Parathyroid adenoma (tissue), 2 donors: ENCODE data around the gene ARHGEF12.

Experiments used
- H2AFZ ChIP-seq: fragments of 300-600 bp; sonication (generic); one replicate; pipeline ENCODE4 v1.7.0; 2017; ENCODE audit warnings: antibody characterized with exemption, mild to moderate bottlenecking
- H3K27ac ChIP-seq: fragments of 300-600 bp; sonication (generic); one replicate; pipeline ENCODE4 v1.7.0; 2017
- H3K27me3 ChIP-seq: fragments of 300-600 bp; sonication (generic); one replicate; pipeline ENCODE4 v1.7.0; 2017; ENCODE audit warnings: low read length; ENCODE audit not compliant: control insufficient read depth, insufficient read depth
- H3K36me3 ChIP-seq: fragments of 300-600 bp; sonication (generic); one replicate; pipeline ENCODE4 v1.7.0; 2017; ENCODE audit warnings: low read length; ENCODE audit not compliant: control insufficient read depth, insufficient read depth
- H3K4me1 ChIP-seq: fragments of 300-600 bp; sonication (generic); one replicate; pipeline ENCODE4 v1.7.0; 2017; ENCODE audit warnings: control low read depth
- H3K4me2 ChIP-seq: fragments of 300-600 bp; sonication (generic); one replicate; pipeline ENCODE4 v1.7.0; 2017; ENCODE audit warnings: low read length
- H3K4me3 ChIP-seq: fragments of 300-600 bp; sonication (generic); one replicate; pipeline ENCODE4 v1.7.0; 2017; ENCODE audit warnings: low read depth, low read length
- H3K79me2 ChIP-seq: fragments of 300-600 bp; sonication (generic); one replicate; pipeline ENCODE4 v1.7.0; 2017; ENCODE audit warnings: control low read depth
- H3K9ac ChIP-seq: fragments of 300-600 bp; sonication (generic); one replicate; pipeline ENCODE4 v1.7.0; 2017; ENCODE audit warnings: mild to moderate bottlenecking
- H3K9me3 ChIP-seq: fragments of 300-600 bp; sonication (generic); one replicate; pipeline ENCODE4 v1.7.0; 2017; ENCODE audit warnings: low read length; ENCODE audit not compliant: control insufficient read depth
- TF ChIP-seq, protein P1 (sequence below): fragments of 300-600 bp; sonication (generic); IDR thresholded peaks from one replicate; pipeline ENCODE4 v1.7.0; 2017; ENCODE audit warnings: antibody characterized with exemption, mild to moderate bottlenecking
- donor health status: primary hyperparathyroidism.

The ARHGEF12 gene

DNA sequence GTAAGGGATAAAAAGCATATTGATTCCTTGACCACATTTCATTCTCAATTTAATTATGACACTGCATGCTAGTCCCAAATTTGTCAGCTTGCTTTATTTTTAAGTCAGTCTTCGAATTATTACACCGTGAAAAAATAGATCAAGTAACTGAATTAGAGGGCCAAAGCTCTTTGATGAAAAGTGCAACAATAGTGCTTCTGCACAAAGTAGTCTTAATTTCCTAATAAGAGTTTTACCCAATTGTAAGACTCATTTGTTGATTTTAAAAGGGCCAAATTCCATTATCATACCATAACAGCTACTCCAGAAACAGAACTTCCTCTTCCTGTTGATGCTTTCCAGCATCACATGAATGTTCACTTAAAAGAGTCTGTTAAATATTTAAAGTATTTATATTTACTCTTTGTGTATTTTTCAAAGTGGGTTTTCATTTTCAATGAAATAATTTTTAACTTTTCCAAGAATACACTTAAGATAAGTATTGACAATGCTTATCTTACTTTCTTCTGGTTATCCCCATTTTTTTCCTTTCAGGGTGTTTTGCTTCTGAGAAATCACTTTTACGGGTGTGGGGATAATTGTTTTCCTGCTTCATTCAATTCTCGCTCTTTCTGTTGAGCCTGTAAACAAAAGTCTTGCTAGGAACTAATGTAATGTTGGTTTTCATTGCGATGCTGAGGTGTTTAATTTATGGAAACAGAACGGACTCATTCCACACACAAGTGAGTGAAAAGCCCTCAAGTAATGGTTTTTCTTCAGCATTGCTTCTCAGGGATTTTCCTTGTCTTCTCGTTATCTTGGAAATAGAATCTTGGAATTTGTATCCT, 2.1 kb downstream of the ARHGEF12 start:
- H3K27me3 ChIP-seq = no peaks in the 10 kb centered on the region

DNA sequence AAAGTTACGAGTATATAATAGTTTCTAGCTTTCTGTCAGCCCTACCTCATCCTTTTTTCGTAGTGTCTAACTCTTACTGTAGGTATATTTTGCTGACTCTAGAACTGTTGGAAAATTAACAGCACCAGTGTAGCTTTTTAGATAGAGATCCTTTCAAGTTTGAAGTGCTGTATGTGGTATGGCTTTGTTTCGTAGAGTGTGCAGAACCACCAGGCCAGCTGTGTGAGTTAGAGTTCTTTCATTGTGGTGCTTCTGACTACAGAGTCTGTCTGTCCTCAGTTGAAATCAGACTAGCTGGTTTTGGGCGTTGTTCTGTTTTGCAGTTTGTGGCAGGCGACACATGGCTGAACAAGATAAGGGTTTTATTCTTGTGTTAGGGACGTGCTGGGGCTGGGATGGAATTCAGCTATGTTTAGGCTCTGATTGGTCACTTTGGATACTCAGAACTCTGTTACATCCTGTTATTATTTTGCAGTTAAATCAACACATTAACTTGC, 3.2 kb downstream of the ARHGEF12 start:
- no peak overlapping the region for H2AFZ ChIP-seq
- no peaks in the 10 kb centered on the region for H3K36me3 ChIP-seq
- H3K4me2 ChIP-seq = peak overlapping the region; percentile 49
- no peaks in the 10 kb centered on the region for H3K27me3 ChIP-seq
- H3K9me3 ChIP-seq = no peaks in the 10 kb centered on the region
- H3K79me2 ChIP-seq = peaks cover 25% of the 10 kb centered on the region
- no peak overlapping the region for H3K9ac ChIP-seq
- no peak overlapping the region for H3K27ac ChIP-seq
- H3K4me3 ChIP-seq = peak overlapping the region; percentile 35
- TF ChIP-seq, protein P1, sequence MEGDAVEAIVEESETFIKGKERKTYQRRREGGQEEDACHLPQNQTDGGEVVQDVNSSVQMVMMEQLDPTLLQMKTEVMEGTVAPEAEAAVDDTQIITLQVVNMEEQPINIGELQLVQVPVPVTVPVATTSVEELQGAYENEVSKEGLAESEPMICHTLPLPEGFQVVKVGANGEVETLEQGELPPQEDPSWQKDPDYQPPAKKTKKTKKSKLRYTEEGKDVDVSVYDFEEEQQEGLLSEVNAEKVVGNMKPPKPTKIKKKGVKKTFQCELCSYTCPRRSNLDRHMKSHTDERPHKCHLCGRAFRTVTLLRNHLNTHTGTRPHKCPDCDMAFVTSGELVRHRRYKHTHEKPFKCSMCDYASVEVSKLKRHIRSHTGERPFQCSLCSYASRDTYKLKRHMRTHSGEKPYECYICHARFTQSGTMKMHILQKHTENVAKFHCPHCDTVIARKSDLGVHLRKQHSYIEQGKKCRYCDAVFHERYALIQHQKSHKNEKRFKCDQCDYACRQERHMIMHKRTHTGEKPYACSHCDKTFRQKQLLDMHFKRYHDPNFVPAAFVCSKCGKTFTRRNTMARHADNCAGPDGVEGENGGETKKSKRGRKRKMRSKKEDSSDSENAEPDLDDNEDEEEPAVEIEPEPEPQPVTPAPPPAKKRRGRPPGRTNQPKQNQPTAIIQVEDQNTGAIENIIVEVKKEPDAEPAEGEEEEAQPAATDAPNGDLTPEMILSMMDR = no peak
- peaks cover 10% of the 10 kb centered on the region for H3K4me1 ChIP-seq

More for the DNA sequence above, 2.1 kb downstream of the ARHGEF12 start:
- Histone ChIP-seq H3K9ac (no peak overlapping the region), H3K36me3 (no peaks in the 10 kb centered on the region), H3K27ac (peak overlapping the region; percentile 83), H2AFZ (no peak overlapping the region), H3K9me3 (no peaks in the 10 kb centered on the region), H3K79me2 (peaks cover 17% of the 10 kb centered on the region), H3K4me2 (peak overlapping the region; percentile 84), H3K4me3 (peak overlapping the region; percentile 72), H3K4me1 (peaks cover 6% of the 10 kb centered on the region)
- TF ChIP-seq, protein P1 = no peak

- H3K4me2 ChIP-seq = peak overlapping the region; percentile 49
- H3K9me3 ChIP-seq = no peaks in the 10 kb centered on the region
- H3K9ac ChIP-seq = no peak overlapping the region
- H3K4me1 ChIP-seq = peaks cover 13% of the 10 kb centered on the region
- TF ChIP-seq, protein P1 = no peak
- H3K27me3 ChIP-seq = no peaks in the 10 kb centered on the region
- peaks cover 27% of the 10 kb centered on the region for H3K79me2 ChIP-seq
- H2AFZ ChIP-seq = no peak overlapping the region
- no peak overlapping the region for H3K27ac ChIP-seq
- no peak overlapping the region for H3K4me3 ChIP-seq
- H3K36me3 ChIP-seq = no peaks in the 10 kb centered on the region
Observed at GRCh38 chr11:120340529-120340928, 4.3 kb downstream of the ARHGEF12 start.

GRCh38 chr11:120342226-120342625, 6.0 kb downstream of the ARHGEF12 start:
- H3K4me3 ChIP-seq = no peak overlapping the region
- H3K79me2 ChIP-seq = peaks cover 30% of the 10 kb centered on the region
- TF ChIP-seq, protein P1 = no peak
- no peak overlapping the region for H3K9ac ChIP-seq
- H3K4me1 ChIP-seq = peaks cover 18% of the 10 kb centered on the region
- no peak overlapping the region for H3K4me2 ChIP-seq
- H3K27me3 ChIP-seq = no peaks in the 10 kb centered on the region
- H3K27ac ChIP-seq = no peak overlapping the region
- H2AFZ ChIP-seq = no peak overlapping the region
- H3K9me3 ChIP-seq = no peaks in the 10 kb centered on the region
- H3K36me3 ChIP-seq = no peaks in the 10 kb centered on the region
